ENCODE data around the gene FGGY.

Gene FGGY

DNA sequence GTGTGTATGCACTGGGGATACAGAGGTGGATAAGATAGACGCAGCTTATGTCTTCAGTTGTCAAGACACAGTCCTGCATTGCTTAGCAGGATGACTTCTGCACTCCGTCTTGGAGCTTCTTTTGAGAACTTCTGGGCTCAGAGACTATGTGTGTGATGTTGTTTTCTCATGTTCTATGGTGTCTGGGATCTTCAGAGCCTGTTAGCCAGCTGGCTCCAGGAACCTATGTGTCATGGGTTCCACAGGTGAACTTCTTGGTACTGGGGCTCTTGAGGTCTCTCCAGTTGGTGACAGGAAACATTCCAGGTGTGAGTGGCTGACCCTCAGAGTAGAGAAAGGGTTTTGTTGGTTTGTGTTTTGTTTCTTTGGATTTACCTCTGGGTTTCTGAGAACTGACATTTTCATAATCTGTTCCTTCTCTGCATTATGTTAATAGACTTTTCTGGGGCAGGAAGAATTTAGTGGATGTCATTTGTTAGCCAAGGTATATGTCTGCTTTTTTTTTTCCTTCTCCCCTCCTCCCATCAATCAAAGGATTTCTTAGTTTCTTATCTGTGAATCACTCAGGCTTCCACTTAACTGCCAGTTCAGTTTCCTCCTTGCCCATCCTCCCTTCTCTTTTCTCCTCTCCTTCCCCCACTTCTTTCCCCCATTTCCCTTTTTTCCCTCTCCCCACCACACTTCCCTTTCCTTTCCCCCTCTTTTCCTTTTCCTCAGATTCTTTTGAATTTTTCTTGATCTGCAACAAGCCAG is 18.1 kb downstream of the FGGY start:
- DNase-seq (ENCODE audit: low spot score) (no peak), FAIRE-seq (no peak)

GRCh38 chr1:59315529-59316463 is 18.9 kb downstream of the FGGY start:
- no peak for DNase-seq (ENCODE audit: low spot score)
- no peak for FAIRE-seq

DNA sequence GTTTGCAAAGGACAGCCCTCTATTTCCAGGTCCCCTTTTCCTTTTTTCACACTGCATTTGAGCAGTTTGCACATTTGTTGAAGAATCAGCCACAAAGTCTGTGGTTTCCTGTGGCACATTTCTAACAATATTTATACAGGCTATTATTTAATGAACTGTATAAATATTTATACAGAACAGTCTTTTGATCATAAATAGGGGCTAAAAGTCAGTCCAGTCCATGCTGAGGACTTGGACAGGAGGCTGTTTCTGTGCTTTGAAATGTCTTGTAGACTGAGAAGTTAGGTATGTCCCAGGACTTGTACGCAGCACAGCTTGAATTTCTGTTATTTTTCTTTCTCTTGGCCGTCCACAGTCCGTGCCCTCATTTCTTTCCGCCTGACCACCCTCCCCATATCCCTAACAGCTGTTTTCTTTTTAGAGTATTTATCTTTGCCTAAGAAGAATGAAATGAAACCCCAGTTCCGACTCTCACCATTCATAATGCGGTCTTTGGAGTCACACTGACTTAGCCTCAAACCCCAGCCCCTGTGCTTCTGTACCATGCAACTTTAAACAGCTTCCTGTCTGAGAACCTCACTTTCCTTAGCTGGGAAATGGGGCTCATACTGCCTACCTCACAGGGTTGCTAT is 19.7 kb downstream of the FGGY start:
- no peak for FAIRE-seq
- no peak for DNase-seq (ENCODE audit: low spot score)

GRCh38 chr1:59317343-59317742 is 20.4 kb downstream of the FGGY start:
- FAIRE-seq, result no peak
- DNase-seq (ENCODE audit: low spot score), result no peak

DNA sequence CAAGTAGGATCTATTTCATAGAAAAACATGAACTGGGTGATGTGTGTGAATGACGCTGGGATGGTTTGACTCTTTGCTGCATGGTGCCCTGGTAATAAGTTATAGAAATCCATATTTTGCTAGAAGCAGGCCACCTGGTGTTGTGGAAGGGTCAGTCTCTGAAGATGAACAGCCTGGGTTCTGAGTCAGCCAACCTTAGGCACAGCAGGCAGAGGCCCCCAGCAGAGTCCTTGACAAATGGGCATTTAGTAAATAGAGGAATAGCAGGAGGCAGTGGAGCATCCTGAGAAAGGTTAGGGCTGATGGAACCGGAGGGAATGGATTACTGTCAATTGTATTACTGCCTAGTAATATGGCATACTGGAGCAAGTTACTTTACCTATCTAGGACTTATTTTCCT is 20.9 kb downstream of the FGGY start:
- peak; percentile 20 for FAIRE-seq

GRCh38 chr1:59318271-59318860 is 21.5 kb downstream of the FGGY start:
- FAIRE-seq, result no peak
- DNase-seq (ENCODE audit: low spot score), result no peak

More for the DNA sequence above, 20.9 kb downstream of the FGGY start:
- peak; percentile 24 for DNase-seq (ENCODE audit: low spot score)

DNA sequence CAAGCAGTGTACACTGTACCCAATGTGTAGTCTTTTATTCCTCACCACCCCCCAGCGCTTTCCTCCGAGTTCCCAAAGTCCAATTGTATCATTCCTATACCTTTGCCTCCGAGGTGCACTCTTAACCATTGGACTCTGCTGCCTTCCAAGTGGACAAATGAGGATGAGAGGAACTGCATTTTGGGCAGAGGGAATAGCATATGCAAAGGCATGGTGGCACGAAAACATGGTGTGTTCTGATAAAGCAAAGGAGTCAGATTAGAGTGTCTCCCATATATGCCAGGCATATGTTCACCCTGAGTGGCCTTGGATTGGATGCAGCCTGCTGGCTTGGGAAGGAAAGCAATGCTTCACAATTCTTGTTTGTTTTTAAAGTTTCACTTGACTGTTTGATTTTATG is 25.5 kb downstream of the FGGY start:
- no peak for DNase-seq (ENCODE audit: low spot score)
- FAIRE-seq, result no peak

- no peak for FAIRE-seq
- DNase-seq (ENCODE audit: low spot score), result no peak
Observed at GRCh38 chr1:59322814-59323213, 25.9 kb downstream of the FGGY start.

DNA sequence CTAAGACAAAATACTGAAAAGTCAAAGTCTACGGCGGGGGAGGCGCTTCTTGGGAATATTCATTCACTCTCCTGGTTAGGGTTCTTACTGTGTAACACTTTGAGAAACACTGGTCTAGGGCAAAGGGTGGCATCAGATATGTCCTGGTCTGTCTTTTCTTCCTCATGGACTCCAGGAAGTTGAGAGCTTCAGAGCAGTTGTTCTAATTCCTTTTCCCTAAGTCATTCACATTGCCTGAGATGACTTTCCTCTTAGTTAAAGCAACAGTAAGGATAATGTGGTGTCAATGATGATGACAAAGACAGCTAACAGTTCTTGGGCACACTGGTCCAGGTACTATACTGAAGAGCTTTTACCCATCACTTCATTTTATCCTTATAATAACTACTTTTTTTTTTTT is 27.0 kb downstream of the FGGY start:
- no peak for FAIRE-seq
- peak; percentile 11 for DNase-seq (ENCODE audit: low spot score)

DNA sequence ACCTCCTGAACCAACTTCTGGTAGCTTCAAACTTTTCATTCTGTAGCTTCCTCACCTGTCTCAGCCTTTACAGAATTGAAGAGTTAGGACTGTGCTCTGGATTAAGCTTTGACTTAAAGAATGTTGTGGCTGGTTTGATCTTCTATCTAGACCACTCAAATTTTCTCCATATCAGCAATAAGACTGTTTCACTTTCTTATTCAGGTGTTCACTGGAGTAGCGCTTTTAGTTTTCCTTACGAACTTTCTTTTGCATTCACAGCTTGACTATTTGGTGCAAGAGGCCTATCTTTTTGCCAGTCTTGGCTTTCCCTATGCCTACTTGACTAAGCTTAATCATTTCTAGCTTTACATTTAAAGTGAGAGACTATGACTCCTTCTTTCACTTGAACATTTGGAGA is 31.5 kb downstream of the FGGY start:
- DNase-seq (ENCODE audit: low spot score), result no peak

DNA sequence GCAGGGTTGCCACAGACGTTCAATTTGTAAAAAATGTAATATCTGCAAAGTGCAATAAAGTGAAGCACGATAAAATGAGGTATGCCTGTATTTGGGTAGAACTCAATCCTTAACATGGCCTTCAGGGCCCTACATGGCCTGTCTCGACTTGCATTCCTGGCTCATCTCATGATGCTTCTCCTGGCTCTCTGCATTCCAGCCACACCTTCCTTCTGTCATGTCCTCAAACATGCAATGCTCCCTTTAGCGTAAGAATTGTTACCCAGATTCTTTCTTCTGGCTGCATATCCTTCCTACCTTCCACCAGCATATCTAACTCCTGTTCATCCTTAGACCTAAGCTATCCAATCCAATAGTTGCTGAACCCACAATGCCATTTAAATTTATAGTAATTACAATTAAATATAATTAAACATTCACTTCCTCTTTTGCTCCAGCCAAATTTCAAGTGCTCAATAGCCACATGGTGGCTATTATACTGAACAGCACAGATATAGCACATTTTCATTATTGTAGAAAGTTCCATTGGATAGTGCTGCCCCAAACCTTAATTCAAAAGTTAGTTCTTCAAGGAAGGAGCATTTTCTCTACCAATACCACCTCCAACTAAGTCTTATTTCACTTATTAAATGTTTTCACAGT is 32.6 kb downstream of the FGGY start:
- FAIRE-seq (no peak), DNase-seq (ENCODE audit: low spot score) (no peak)

More for the DNA sequence above, 31.5 kb downstream of the FGGY start:
- FAIRE-seq, result no peak

DNA sequence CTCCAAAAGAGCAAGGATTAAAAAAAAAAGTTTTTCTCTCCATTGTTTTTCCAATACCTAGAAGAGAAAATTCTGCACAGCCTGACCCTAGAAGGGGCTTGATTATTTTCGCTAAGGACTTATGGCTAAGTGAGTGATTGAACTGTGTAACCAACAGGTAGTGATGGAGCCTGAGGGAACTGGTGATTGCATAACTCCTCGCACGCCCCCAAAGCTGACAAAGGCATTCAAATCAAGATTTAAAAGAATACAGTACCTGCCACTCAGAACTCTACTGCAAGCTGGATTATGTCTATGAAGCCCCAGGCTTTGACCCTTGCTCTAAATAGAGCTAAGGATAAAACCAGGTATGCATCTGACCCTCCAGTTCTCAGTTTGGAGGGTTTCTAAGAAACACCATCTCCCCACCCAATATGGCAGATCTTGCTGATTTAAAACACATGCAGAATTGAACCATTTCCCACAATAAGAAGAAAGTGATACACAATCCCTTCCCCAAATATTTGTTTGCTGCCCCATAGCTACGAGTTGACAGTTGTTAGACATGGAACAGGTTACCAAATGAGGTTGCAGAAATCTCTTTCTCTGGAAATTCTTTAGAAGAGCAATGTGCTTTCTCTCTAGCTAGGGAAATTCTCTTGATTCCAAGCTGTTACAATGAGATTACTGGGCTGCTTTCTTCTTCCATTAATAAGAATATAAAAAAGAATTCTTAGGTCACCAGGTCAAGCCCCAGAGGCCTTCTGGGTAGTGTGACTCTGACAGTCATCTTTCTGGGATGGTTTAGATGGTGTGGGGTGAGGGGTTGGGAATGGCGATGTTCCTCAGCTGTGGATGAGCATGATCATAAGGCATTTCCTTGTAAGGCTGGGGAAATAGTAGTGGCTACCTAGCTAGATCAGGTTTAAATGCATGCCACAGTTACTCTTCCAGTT is 35.1 kb downstream of the FGGY start:
- no peak for DNase-seq (ENCODE audit: low spot score)
- no peak for FAIRE-seq

GRCh38 chr1:59332983-59333382 is 36.1 kb downstream of the FGGY start:
- peak; percentile 60 for FAIRE-seq
- DNase-seq (ENCODE audit: low spot score), result peak; percentile 67

GRCh38 chr1:59333626-59334277 is 36.9 kb downstream of the FGGY start:
- no peak for FAIRE-seq
- DNase-seq (ENCODE audit: low spot score), result peak; percentile 49

DNA sequence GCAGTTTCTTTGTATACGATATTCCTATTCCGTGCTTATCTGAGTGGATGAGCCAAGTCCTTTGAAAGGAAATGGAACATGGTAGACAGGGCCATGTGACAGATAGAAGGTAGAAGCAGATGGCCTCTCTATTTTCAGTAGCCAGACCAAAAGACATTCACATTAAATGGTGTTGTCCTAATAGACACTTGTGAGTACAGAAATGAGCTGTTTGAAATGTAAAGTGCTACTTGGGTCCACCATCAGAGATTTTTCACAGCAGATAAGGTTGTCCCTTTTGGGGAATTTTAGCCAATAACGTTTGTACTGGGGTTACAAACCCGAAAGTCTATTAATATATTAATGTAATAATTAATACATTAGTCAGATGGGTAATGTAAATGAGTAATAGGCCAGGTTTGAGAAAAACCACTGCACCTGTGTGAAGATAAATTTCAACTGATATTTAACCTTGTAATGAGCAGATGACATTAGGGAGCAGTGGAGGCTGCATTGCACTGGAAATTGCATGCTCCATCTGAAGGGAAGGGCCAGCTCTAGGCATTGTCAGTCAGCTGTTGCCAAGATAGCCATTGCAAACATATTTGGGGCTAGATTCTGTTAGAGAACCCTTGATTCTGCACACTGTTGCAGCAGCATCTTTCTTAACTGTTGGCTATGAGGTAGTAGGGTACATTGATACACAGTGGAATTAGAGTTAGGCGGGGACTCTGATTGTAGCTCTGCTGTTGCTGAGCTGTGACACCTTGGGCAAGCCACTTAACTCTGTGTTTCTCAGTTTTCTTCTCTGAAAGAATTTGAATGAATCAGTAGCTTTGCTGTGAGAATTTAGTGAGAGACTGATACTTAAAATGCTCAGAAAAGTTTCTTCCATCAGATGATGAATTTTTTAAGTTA is 43.8 kb downstream of the FGGY start:
- no peak for FAIRE-seq
- no peak for DNase-seq (ENCODE audit: low spot score)

DNA sequence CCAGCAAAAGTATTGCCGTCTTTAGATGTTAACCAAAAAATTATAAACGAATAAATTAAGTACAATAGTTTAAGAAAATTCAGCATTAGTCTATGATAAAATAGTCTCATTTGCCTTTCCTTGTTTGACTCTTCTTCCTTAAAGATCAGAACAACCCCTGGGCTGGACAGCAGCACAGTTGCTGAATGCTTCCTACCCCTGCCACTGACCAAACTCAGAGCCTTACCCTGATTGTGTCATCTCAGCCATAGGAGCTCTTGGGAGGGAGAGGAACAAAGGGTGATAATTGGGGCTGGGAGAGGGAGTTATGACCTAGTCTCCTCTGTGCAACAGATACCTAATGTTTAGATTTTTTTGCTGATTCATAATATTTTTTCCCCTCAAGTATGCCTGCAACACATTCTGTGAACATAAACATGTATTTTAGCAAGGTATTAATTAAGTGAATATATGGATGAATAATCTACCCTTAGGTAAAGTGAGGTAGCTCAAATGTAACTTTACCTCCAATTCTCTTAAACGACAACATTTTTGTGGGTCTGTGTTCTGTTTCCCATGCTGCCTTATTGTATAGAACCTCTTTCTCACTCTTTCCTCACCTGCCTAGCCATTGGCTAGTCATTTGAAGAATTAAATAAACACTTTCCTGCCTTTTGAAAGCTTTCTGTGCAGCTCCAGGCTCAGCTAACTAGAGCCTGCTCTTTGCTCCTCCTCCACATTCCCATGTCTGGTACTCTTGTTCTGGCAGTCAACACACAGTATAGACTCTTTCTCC is 46.1 kb downstream of the FGGY start:
- FAIRE-seq (no peak), DNase-seq (ENCODE audit: low spot score) (no peak)

GRCh38 chr1:59343576-59343840 is 46.6 kb downstream of the FGGY start:
- no peak for FAIRE-seq

GRCh38 chr1:59345221-59345620 is 48.3 kb downstream of the FGGY start:
- DNase-seq (ENCODE audit: low spot score) (no peak), FAIRE-seq (no peak)

More at GRCh38 chr1:59343576-59343840, 46.6 kb downstream of the FGGY start:
- DNase-seq (ENCODE audit: low spot score), result no peak
